ENCODE measurements around the gene SPCS3.

Gene SPCS3

DNA sequence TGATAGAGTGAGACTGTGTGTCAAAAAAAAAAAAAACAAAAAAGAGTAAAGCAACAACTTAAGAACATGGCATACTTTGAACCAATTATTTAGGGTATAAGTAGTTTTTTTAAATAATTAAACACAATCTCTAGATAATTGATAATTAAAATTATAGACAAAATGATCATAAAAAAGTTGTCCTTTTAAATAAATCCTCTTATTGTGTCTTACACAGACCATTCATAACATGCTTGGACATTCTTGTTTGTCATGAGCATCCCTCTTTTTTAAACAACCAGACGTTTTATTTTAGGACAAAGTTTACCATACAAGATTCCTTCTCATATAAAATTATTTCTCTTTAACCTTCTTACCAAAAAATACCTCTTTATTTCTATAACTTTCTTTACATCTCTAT is 35.1 kb downstream of the SPCS3 start:
- no peak for DNase-seq

DNA sequence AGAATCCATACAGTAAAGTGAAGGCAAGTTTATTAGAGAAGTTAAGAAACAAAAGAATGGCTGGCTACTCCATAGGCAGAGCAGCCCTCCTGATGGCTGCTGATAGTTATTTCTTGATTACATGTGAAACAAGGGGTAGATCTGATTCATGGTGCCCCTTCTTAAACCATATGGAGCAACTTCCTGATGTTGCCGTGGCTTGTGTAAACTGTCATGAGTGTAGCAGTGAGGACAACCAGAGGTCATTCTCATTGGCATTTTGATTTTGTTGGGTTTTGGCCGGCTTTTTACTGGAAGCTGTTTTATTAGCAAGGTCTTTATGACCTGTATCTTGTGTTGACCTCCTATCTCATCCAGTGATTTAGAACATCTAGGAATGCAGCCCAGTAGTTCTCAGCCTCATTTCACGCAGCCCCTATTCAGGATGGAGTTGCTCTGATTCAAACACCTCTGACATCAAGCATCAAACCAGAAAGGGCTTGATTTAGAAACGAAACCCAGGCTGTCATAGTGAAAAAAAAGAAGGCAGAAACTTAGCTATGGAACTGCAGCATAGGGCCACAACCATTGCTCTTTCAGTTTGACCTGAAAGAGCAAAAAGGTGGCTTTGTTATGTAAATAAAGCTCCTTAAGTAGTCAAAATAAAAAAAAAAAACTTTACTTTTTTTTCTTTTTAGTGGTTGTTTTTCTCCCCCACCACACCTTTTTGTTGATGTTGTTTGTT is 37.8 kb downstream of the SPCS3 start:
- no peak for DNase-seq

DNA sequence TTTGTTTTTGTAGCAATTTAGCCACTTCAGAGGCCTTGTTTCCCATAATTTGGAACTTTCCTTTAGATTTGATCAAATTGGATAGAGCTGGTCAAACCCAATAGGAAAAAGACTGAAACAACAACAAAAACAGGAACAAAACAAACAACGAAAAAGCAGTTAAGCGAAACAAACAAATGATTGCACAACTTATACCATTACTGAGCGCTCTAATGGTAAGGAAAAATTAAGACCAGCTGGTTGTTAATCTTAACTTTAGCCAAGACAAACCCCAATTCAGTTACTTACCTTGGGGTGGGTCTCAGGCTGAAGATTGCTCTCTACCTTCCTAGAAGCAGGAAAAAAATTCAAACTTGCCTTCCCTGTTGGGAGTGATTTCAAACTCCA is 38.3 kb downstream of the SPCS3 start:
- no peak for DNase-seq

DNA sequence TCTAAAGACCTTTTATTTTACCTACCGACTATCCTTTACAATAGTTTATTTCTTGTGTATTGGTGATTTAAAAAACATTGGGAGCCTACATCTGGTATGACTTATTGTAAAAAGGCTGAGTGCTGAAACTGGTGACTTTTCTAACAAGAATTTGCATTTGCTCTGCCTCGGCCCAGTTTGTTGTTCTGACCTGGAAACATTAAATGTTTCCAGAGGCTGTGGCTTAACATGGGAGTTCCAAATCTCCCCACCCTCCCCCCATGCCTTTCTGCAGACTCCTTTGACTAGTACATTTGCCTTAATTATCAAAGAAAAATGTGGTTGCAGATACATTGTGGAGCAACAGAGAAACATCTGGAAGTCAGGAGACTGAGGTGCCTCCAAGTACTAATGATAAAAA is 39.8 kb downstream of the SPCS3 start:
- DNase-seq: no peak

DNA sequence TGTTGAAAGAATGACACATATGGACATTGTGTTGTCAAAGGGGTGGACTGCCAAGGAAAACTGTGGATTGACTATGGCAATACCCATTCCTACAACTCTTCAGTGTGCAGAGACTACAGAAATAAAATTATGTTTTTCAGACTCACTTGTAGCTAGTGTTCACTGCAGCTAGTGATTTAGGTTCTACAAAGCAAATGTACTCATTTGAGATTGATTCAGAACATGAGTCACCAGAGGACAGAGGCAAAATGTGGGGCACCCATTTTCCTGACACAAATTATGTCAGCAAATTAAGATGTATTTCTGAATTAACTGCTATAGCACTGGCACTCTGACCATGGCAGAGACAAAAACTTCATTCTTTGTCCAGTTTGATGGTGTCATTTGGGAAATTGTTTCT is 40.7 kb downstream of the SPCS3 start:
- no peak for DNase-seq

DNA sequence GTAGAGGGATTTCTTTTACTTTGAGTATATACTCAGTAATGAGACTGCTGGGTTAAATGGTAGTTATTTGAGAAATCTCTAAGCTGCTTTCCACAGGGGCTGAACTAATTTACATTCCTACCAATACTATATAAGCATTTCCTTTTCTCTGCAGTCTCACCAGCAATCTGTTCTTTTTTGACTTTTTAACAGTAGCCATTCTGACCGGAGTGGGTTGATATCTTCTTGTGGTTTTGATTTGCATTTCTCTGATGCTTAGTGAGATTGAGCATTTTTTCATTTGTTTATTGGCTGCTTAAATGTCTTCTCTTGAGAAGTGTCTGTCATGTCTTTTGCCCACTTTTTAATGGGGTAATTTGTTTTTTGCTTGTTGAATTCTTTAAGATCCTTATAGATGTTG is 43.3 kb downstream of the SPCS3 start:
- no peak for DNase-seq

DNA sequence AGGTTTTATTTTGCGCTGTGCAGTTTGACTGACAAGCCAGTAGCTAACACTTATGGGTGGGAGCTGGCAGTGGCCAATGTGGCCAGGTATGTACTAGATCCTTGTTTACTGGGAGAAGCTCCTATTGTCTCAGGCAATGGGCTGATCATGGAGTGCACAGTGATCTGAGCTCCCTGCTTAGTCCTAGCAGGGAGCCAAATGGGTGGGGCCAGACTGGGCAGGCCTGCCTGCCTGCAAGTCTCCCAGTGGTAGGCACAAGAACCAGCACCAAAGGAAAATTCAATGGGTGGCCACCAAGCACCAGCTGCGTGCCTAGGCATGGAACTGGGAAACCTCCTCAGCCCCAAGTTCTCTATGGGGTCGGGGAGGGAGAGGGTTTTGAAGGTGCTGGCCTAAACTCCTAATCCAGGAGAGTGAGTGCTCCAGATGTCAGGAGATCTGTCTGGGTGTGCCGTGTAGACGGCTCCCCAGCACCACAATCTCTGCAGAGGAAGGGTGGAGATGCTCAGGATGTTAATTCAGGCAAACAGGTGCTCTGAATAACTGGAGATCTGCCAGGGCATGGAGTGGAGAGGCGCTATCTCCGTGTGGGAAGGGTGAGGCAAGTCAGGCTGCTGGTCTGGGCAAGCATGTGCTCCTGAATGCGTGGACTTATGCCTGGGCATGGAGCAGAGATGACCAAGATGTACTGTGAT is 48.2 kb downstream of the SPCS3 start:
- no peak for DNase-seq

DNA sequence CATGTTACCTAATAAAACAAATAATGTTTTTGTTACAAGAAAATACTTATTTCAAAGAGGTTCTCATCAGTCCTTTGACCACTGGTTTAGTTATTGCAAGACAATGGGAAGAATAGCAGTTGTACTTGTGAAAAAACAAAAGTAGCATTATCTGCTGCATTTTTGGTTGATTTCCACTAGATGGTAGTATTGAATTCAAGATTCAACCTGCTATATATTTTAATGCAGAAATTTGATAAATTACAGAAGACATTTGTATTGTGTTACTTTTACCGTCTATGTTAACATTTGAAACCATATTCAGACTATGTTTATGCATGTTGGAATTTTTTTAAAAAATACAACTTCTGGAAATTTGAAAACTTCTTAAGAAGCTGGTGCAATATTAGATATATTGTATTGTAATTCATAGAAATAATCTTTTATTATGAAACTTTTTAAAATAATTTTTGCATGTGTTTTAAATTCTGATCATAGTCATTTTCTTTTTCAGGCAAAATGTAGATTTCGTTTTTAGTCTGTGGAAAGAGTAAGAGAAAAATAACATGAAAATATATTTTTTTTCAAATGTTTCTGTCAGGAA is 56.4 kb downstream of the SPCS3 start:
- peak; percentile 65 for DNase-seq

DNA sequence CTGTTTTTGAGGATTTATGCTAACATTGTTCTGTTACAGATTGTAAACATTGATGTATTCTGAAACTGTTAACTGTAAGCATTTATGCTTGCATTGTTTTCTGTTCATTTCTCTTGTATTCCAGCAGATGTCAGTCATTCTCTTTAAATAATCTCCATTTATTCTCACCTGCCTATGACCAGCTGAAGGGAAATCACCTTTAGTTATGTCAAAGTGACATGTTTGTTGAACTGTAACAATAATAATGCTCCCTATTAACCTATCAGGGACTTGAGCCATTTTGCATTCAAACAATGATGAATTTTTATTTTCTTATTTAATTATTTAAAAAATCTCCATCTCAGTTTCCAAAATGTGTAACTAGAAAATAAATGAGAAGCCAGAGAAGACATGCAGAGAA is 58.0 kb downstream of the SPCS3 start:
- DNase-seq: peak; percentile 45

DNA sequence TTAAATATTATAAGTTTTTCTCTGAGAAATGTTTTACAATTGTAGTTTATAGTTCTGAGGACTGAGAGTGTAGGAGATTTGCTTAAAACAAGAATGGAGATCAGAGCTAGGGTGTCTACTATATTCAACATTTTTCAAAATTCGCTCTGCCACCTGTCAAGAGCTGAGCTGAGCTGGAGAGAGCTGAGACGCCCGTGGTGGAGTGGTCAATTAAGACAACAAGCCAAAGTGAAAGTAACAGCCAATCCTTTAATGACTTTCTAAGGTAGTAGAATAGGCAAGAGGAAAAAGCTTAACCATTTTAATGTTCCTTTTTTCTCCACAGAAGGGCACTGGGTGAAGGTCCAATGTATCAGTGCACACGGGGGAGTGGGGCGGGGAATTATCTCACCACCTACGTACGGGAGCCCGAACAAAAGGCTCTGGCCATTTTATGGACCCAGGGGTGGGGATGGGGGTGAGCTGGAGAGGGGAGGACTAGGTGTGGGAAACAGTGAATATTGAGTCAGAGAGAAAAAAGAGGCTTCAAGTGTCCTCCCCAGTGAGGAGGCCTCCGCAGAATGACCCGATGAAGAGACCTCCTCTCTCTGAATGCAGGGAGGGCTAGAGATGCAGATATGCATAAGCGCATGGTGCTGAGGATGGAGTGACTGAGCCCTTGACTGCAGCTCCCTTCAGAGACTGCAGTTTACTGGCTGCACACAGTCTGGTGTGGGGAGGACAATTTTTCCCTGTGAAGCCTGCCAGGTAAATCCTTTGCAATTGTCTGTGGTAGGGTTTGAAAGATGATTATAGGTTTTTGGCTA is 60.8 kb downstream of the SPCS3 start:
- DNase-seq: peak; percentile 71

Measured in OCI-M1 (cell line).